Tibial nerve (tissue), 4 donors: ENCODE results near the gene GPR75.

Experiments
- EP300 ChIP-seq, 2 donors: sonication (generic); formaldehyde crosslinking; IDR thresholded peaks; one replicate each; pipeline ENCODE4 v1.6.1; 2017; ENCODE audit warnings: antibody characterized with exemption in 2 of 2, mild to moderate bottlenecking in 1 of 2
- POLR2A ChIP-seq, 2 donors: fragments of 450-650 bp; IDR thresholded peaks; one replicate each; pipeline ENCODE4 v1.6.1; 2017; ENCODE audit warnings: antibody characterized with exemption in 2 of 2, mild to moderate bottlenecking in 2 of 2, moderate library complexity in 2 of 2
- TF ChIP-seq, protein P1 (sequence below), 5 experiments: fragments of 200-600 bp in 3 of 5; fragments of 450-650 bp in 2 of 5; sonication (generic) in 3 of 5; IDR thresholded peaks; one replicate each; pipeline ENCODE4 v1.5.1; 2016 to 2019; ENCODE audit warnings: antibody characterized with exemption in 5 of 5, mild to moderate bottlenecking in 3 of 5, moderate library complexity in 2 of 5

DNA sequence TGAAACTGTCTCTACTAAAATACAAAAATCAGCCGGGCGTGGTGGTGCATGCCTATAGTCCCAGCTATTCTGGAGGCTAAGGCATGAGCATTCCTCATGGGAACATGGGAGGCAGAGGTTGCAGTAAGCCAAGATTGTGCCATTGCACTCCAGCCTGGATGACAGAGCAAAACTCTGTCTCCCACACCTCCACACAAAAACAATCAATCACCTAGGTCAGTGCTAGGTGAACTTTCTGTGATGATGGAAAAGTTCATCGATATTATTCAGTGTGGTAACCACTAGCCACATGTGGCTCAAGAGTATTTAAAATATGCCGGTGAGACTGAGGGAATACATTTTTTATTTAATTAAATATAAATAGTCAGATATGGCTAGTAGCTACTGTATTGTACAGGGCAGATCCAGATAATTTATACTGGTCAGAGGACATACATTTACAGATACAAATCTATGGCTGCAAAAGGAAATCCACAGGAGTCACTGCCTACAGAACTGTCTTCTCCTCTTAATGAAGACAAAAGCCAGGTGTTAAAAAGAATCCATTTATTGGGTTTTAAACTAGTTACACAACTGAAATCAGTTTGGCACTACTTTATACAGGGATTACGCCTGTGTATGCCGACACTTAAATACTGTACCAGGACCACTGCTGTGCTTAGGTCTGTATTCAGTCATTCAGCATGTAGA lies 3.9 kb upstream of the GPR75 start:
- TF ChIP-seq, protein P1, sequence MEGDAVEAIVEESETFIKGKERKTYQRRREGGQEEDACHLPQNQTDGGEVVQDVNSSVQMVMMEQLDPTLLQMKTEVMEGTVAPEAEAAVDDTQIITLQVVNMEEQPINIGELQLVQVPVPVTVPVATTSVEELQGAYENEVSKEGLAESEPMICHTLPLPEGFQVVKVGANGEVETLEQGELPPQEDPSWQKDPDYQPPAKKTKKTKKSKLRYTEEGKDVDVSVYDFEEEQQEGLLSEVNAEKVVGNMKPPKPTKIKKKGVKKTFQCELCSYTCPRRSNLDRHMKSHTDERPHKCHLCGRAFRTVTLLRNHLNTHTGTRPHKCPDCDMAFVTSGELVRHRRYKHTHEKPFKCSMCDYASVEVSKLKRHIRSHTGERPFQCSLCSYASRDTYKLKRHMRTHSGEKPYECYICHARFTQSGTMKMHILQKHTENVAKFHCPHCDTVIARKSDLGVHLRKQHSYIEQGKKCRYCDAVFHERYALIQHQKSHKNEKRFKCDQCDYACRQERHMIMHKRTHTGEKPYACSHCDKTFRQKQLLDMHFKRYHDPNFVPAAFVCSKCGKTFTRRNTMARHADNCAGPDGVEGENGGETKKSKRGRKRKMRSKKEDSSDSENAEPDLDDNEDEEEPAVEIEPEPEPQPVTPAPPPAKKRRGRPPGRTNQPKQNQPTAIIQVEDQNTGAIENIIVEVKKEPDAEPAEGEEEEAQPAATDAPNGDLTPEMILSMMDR (IDR thresholded peaks at IDR 0.05): no peak
- TF ChIP-seq POLR2A (IDR thresholded peaks at IDR 0.05) (no peak), EP300 (IDR thresholded peaks at IDR 0.05) (no peak)
